Uterus (tissue), 4 donors: ENCODE measurements around the gene ADISSP. TPM values are rescaled to one million over a fixed set of nuclear protein-coding genes. Genes with fewer than 3 reads are reported as not detected.

Source experiments
- DNase-seq, 2 donors: peaks; one replicate each; pipeline ENCODE4 v3.0.0-alpha.2; 2019 to 2020
- H3K27ac ChIP-seq, 2 donors: fragments of 200-600 bp; sonication (generic); 1 replicate in 1 of 2; 2 replicates in 1 of 2; pipeline ENCODE4 v1.5.1; 2016 to 2018
- H3K27me3 ChIP-seq, 2 donors: fragments of 200-600 bp; sonication (generic); one replicate each; pipeline ENCODE4 v1.5.1; 2018 to 2019; ENCODE audit warnings: control low read depth in 1 of 2
- H3K36me3 ChIP-seq, 2 donors: fragments of 200-600 bp; sonication (generic); one replicate each; pipeline ENCODE4 v1.5.1; 2019; ENCODE audit warnings: control low read depth in 1 of 2
- H3K4me1 ChIP-seq, 2 donors: fragments of 200-600 bp; sonication (generic); one replicate each; pipeline ENCODE4 v1.5.1; 2018 to 2019; ENCODE audit warnings: control low read depth in 1 of 2
- H3K4me3 ChIP-seq, 2 donors: fragments of 200-600 bp; sonication (generic); 1 replicate in 1 of 2; 2 replicates in 1 of 2; pipeline ENCODE4 v1.5.1; 2018 to 2019; ENCODE audit warnings: mild to moderate bottlenecking in 1 of 2
- H3K9me3 ChIP-seq, 2 donors: fragments of 200-600 bp; sonication (generic); one replicate each; pipeline ENCODE4 v1.5.1; 2019; ENCODE audit warnings: control low read depth in 1 of 2
- POLR2A ChIP-seq, 2 donors: fragments of 450-650 bp; IDR thresholded peaks; one replicate each; pipeline ENCODE4 v1.6.1; 2016; ENCODE audit warnings: antibody characterized with exemption in 2 of 2, mild to moderate bottlenecking in 1 of 2, moderate library complexity in 1 of 2
- intact Hi-C: fragments of 100-400 bp; cut with DNase I; formaldehyde crosslinking; loops from one replicate; pipeline ENCODE4 v1.15.1; 2023; ENCODE audit warnings: low total_unique reads
- total RNA-seq, 4 donors: library from RNA; depleted of rRNA in 3 of 4; stranded (reverse); fragments of >200 nt in 3 of 4; gene quantifications; one replicate each; pipeline versions ENCODE4 v1.1.0 to v1.2.4, GENCODE V29; 2014 to 2023
- TF ChIP-seq, protein P1 (sequence below), 4 experiments: fragments of 200-600 bp in 2 of 4; fragments of 450-650 bp in 2 of 4; sonication (generic) in 2 of 4; IDR thresholded peaks; one replicate each; pipeline ENCODE4 v1.5.1; 2016 to 2019; ENCODE audit warnings: antibody characterized with exemption in 4 of 4, mild to moderate bottlenecking in 2 of 4, moderate library complexity in 1 of 4
- donor health status: DM: yes; HTN: yes; CAD: no.

Gene ADISSP
- total RNA-seq, 4 donors from 2014 or later, result 4.1 to 45.9 (median 34.8) TPM

DNA sequence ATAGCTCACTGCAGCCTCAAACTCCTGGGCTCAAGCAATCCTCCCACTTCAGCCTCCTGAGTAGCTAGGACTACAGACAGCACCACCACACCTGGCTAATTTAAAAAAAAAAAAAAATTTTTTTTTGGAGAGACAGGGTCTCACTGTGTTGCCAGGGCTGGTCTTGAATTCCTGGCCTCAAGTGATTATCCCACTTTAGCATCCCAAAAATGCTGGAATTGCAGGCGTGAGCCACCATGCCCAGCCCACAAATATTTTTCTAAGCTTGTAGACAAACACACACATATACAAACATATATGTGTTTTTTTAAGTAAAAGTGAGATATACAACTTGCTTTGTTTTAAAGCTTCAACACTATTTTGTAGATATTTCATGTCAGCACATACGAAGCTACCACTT, 24.3 kb downstream of the ADISSP start:
- H3K4me3 ChIP-seq, result no peak overlapping the region
- H3K27me3 ChIP-seq, result no peaks in the 10 kb centered on the region
- no peak overlapping the region for H3K27ac ChIP-seq
- intact Hi-C loops, result no loop called here
- no peak for DNase-seq
- no peaks in the 10 kb centered on the region for H3K9me3 ChIP-seq
- TF ChIP-seq, protein P1, sequence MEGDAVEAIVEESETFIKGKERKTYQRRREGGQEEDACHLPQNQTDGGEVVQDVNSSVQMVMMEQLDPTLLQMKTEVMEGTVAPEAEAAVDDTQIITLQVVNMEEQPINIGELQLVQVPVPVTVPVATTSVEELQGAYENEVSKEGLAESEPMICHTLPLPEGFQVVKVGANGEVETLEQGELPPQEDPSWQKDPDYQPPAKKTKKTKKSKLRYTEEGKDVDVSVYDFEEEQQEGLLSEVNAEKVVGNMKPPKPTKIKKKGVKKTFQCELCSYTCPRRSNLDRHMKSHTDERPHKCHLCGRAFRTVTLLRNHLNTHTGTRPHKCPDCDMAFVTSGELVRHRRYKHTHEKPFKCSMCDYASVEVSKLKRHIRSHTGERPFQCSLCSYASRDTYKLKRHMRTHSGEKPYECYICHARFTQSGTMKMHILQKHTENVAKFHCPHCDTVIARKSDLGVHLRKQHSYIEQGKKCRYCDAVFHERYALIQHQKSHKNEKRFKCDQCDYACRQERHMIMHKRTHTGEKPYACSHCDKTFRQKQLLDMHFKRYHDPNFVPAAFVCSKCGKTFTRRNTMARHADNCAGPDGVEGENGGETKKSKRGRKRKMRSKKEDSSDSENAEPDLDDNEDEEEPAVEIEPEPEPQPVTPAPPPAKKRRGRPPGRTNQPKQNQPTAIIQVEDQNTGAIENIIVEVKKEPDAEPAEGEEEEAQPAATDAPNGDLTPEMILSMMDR (IDR thresholded peaks at IDR 0.05), result no peak
- no peak for TF ChIP-seq POLR2A (IDR thresholded peaks at IDR 0.05)
- H3K4me1 ChIP-seq, result no peaks in the 10 kb centered on the region
- no peaks in the 10 kb centered on the region for H3K36me3 ChIP-seq

DNA sequence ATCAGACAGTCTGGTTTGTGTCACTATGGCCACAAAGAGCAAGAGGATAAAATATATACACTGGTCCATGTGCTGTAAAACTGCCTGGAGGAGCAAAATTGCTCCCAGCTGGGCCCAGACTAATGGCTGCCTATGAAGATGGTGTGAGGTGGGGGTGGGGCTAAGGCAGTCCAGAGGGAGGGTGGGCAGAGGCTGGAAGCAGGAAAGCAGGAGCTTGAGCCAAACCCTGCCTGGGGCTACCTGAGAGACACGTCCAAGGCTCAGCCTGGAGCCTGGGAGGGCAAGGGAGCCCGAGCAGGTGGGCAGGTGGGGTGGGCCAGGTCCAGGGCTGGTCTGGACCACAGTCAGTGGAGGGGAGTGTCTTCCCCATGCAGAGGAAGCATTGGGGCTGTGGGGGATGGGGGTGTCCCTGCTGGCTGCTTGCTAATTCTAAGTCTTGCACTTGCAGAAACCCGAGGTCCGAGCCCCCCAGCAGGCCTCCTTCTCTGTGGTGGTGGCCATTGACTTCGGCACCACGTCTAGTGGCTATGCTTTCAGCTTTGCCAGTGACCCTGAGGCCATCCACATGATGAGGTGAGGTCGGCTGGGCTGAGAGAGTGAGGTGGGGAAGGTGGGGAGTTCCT, 25.6 kb downstream of the ADISSP start:
- intact Hi-C loops, result no loop called here
- no peaks in the 10 kb centered on the region for H3K36me3 ChIP-seq
- TF ChIP-seq, protein P1 (IDR thresholded peaks at IDR 0.05), result no peak
- TF ChIP-seq POLR2A (IDR thresholded peaks at IDR 0.05), result no peak
- no peaks in the 10 kb centered on the region for H3K9me3 ChIP-seq
- no peaks in the 10 kb centered on the region for H3K4me1 ChIP-seq
- DNase-seq, result no peak
- no peak overlapping the region for H3K27ac ChIP-seq
- no peak overlapping the region for H3K4me3 ChIP-seq
- no peaks in the 10 kb centered on the region for H3K27me3 ChIP-seq

DNA sequence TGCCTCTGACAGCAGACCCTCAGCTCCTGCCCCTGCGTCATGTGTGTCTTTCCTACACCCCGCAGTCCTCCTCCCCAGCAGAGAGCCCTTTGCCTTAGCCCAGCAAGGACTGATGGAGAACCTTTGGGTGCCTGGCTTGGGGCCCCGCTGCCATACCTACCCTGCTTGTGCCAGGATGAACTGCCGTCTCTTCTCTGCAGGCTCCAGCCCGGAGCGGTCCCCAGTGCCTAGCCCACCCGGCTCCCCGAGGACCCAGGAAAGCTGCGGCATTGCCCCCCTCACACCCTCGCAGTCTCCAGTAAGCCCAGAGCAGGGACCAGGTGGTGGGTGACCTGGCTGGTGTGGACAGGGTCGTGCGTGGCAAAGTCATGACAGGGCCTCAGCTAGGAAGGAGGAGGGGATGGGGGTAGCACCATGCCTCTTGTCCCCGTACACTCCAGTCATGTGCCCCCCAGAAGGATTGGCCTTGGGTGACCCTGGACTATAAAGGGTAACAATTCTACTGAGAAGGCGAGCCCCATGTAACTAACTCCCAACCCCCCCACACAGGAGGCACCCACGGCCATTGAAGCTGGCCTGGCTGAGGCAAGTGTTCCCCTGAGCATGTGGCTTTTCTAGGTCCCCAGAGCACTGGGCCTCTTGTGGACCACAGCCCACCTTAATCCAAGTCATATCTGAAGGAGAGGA, 26.8 kb downstream of the ADISSP start:
- Histone ChIP-seq H3K27ac (peak overlapping the region; percentile 63 to 71), H3K4me3 (no peak overlapping the region)

DNA sequence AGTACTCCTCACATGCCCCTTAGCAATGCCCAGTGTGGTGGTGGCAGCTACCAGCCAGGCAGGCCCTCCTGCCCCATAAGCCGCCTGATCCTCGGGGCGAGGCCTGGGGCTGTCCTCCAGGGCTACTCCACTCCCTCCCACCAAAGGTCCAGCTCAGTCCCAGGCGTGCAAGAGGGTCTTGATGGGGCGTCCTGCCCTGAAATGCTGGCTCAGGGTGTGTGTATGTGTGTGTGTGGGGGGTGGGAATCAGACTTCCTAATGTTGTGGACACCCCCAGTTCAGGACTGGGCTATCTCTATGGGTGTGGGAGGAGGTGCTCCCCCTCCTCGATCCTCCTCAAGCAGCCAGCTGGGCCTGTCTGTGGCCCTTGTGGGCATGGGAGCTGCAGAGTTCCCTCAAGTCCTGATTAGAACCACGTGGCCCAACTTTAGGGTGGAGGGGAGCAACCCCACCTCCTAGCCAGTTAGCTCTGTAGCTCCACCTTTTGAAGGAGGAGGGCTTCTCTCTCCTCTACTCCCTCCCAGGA, 27.6 kb downstream of the ADISSP start:
- no peak for DNase-seq
- no peaks in the 10 kb centered on the region for H3K4me1 ChIP-seq
- no peaks in the 10 kb centered on the region for H3K27me3 ChIP-seq
- no peak overlapping the region for H3K4me3 ChIP-seq
- intact Hi-C loops, result no loop called here
- H3K36me3 ChIP-seq, result no peaks in the 10 kb centered on the region
- peak overlapping the region; percentile 63 to 71 for H3K27ac ChIP-seq
- no peak for TF ChIP-seq POLR2A (IDR thresholded peaks at IDR 0.05)
- TF ChIP-seq, protein P1 (IDR thresholded peaks at IDR 0.05), result no peak
- H3K9me3 ChIP-seq, result no peaks in the 10 kb centered on the region

More for the DNA sequence above, 26.8 kb downstream of the ADISSP start:
- Histone ChIP-seq H3K9me3 (no peaks in the 10 kb centered on the region), H3K27me3 (no peaks in the 10 kb centered on the region), H3K4me1 (no peaks in the 10 kb centered on the region), H3K36me3 (no peaks in the 10 kb centered on the region)
- intact Hi-C loops, result no loop called here
- no peak for TF ChIP-seq POLR2A (IDR thresholded peaks at IDR 0.05)
- TF ChIP-seq, protein P1 (IDR thresholded peaks at IDR 0.05), result no peak
- no peak for DNase-seq
